K562 (cell line): Measurements from ENCODE around the gene RNF167. TPM values are rescaled to one million over a fixed set of nuclear protein-coding genes. Genes with fewer than 3 reads are reported as not detected.

Experiments
- ATAC-seq: fragments of 200-7000 bp; cut with Tn5 transposase; 3 replicates; pipeline ENCODE4 v1.9.1; 2020; ENCODE audit warnings: moderate library complexity
- BruUV-seq: library from RNA; stranded (reverse); fragments of 400-500 nt; replicated peaks from 2 replicates; lab custom pipeline; 2021; lab: Mats Ljungman, UMichigan
- CTCF ChIA-PET: fragments of 300-600 bp; formaldehyde crosslinking; extraction: SDS; loops from one replicate; lab custom pipeline; 2021; ENCODE audit warnings: low intra/inter-chr PET ratio; lab: Yijun Ruan, JAX
- POLR2A ChIA-PET: fragments of 300-600, 350-650 bp; sonication (Branson Sonifier 250); formaldehyde crosslinking; extraction: SDS; loops from one replicate; lab custom pipeline; 2021; ENCODE audit warnings: antibody characterized with exemption, inconsistent platforms; lab: Yijun Ruan, JAX
- DNase-seq, 4 experiments: peaks; one replicate each; pipeline versions ENCODE4 v3.0.0 to v3.0.0-alpha.2; 2011 to 2018; ENCODE audit warnings: low spot score in 3 of 4, mixed read lengths in 3 of 4; ENCODE audit errors: extremely low read depth in 1 of 4
- FAIRE-seq: peaks from 2 replicates; lab custom pipeline; 2011; peaks lifted over from hg19 to GRCh38; lab: Jason Lieb, UNC
- H2AFZ ChIP-seq: 2 replicates; pipeline ENCODE4 v1.6.0; 2011; ENCODE audit warnings: low read depth, low read length, control low read depth, inconsistent platforms
- H3K27ac ChIP-seq: fragments of 200-600 bp; 3 replicates; pipeline ENCODE4 v1.8.0; 2011; ENCODE audit warnings: low read depth, mild to moderate bottlenecking, control low read depth, inconsistent platforms, low read length, moderate library complexity, mixed read lengths; ENCODE audit errors: extremely low read depth
- H3K27me3 ChIP-seq, 2 experiments: fragments of 300-600 bp in 1 of 2; 2 replicates in 1 of 2; 3 replicates in 1 of 2; pipeline versions ENCODE4 v1.6.0 to v1.8.0; 2011; ENCODE audit warnings: inconsistent platforms in 2 of 2, low read length in 2 of 2, mild to moderate bottlenecking in 1 of 2, mixed read lengths in 1 of 2, moderate library complexity in 1 of 2; ENCODE audit not compliant: control insufficient read depth in 2 of 2, insufficient read depth in 2 of 2
- H3K36me3 ChIP-seq: fragments of 300-600 bp; 3 replicates; pipeline ENCODE4 v1.8.0; 2011; ENCODE audit warnings: mild to moderate bottlenecking, low read length, inconsistent platforms; ENCODE audit not compliant: control insufficient read depth, insufficient read depth
- H3K4me1 ChIP-seq, 2 experiments: fragments of 200-600 bp in 1 of 2; replicated peaks in 1 of 2; 2 replicates in 1 of 2; 3 replicates in 1 of 2; pipeline versions ENCODE4 v1.5.1 to v1.8.0; 2011; ENCODE audit warnings: inconsistent platforms in 2 of 2, low read length in 2 of 2, mild to moderate bottlenecking in 1 of 2, mixed read lengths in 1 of 2, moderate library complexity in 1 of 2; ENCODE audit not compliant: control insufficient read depth in 2 of 2, insufficient read depth in 2 of 2
- H3K4me2 ChIP-seq: 2 replicates; pipeline ENCODE4 v1.6.1; 2011; ENCODE audit warnings: low read length, control low read depth, inconsistent platforms, mixed read lengths; ENCODE audit not compliant: insufficient read depth
- H3K4me3 ChIP-seq: fragments of 200-600 bp; sonication (generic), shearing (Covaris generic); 2 replicates; pipeline ENCODE4 v1.5.1; 2016; ENCODE audit warnings: control low read depth, inconsistent platforms
- H3K79me2 ChIP-seq: fragments of 200-600 bp; 3 replicates; pipeline ENCODE4 v1.8.0; 2011; ENCODE audit warnings: low read length, inconsistent platforms; ENCODE audit not compliant: control insufficient read depth, insufficient read depth
- H3K9ac ChIP-seq, 2 experiments: 2 replicates each; pipeline versions ENCODE4 v1.6.0 to v1.6.1; 2011; ENCODE audit warnings: low read depth in 2 of 2, low read length in 2 of 2, control low read depth in 1 of 2, inconsistent platforms in 1 of 2, mild to moderate bottlenecking in 1 of 2, mixed read lengths in 1 of 2; ENCODE audit not compliant: insufficient read depth in 1 of 2
- H3K9me1 ChIP-seq: one replicate; pipeline ENCODE4 v1.6.0; 2011; ENCODE audit warnings: inconsistent platforms, mild to moderate bottlenecking, low read length, moderate library complexity; ENCODE audit not compliant: control insufficient read depth, insufficient read depth
- H3K9me3 ChIP-seq: replicated peaks from 2 replicates; pipeline ENCODE4 v1.5.1; 2011; ENCODE audit warnings: low read depth, low read length, inconsistent platforms; ENCODE audit not compliant: control insufficient read depth, insufficient read depth
- H4K20me1 ChIP-seq: replicated peaks from 2 replicates; pipeline ENCODE4 v1.6.1; 2011; ENCODE audit warnings: low read length, inconsistent platforms, mixed read lengths; ENCODE audit not compliant: control insufficient read depth, insufficient read depth
- CUX1 ChIP-seq: fragments of 200-800 bp; sonication (Bioruptor generic); IDR thresholded peaks from 2 replicates; pipeline ENCODE4 v1.6.1; 2016; ENCODE audit warnings: missing genetic modification characterization, missing compliant biosample characterization
- FOXM1 ChIP-seq, 2 experiments: fragments of 450-650 bp in 1 of 2; sonication (generic) in 1 of 2; formaldehyde crosslinking in 1 of 2; IDR thresholded peaks; 2 replicates each; pipeline versions ENCODE4 v1.6.1 to v1.9.0; 2017 to 2022; ENCODE audit warnings: low read depth in 2 of 2, mild to moderate bottlenecking in 2 of 2, missing genetic modification reagents in 1 of 2, moderate library complexity in 1 of 2
- WGBS: fragments of 100-300 bp; shearing (Covaris generic); methylation state at CpG from one replicate; pipeline ENCODE4 v1.1.6; 2016; ENCODE audit warnings: low coverage, mixed read lengths; ENCODE audit not compliant: insufficient coverage; ENCODE audit errors: missing lambda C conversion rate; 5-methylcytosine and 5-hydroxymethylcytosine counted together
- in situ Hi-C: fragments of 300-500 bp; cut with MboI; formaldehyde crosslinking; loops from 4 replicates; pipeline ENCODE4 v1.15.0; 2018; ENCODE audit warnings: inconsistent platforms, mixed read lengths
- intact Hi-C: fragments of 100-400 bp; cut with micrococcal nuclease; formaldehyde crosslinking; loops from 2 replicates; pipeline ENCODE4 v1.14.2; 2022
- polyA plus RNA-seq, 8 experiments: library from polyadenylated mRNA; depleted of rRNA in 4 of 8; stranded (reverse) in 5 of 8; unstranded in 3 of 8; fragments of >200 nt; fragmentation: Nextera tagmentation in 2 of 8; fragmentation: Illumina TruSeq in 1 of 8; extraction: Ambion mirVana in 2 of 8; extraction: Trizol in 1 of 8; gene quantifications; 2 replicates each; pipeline versions ENCODE4 v1.2.1 to v1.2.3, GENCODE V29; 2011 to 2014; ENCODE audit warnings: inconsistent platforms in 1 of 8, missing spikeins in 1 of 8
- total RNA-seq, 7 experiments: library from RNA; depleted of rRNA in 6 of 7; stranded (reverse); fragments of >200 nt in 6 of 7; fragmentation: Illumina TruSeq in 2 of 7; extraction: Trizol in 2 of 7; gene quantifications; 2 replicates each; pipeline versions ENCODE4 v1.2.1 to v1.2.3, GENCODE V29; 2011 to 2021; ENCODE audit warnings: low replicate concordance in 1 of 7

Gene RNF167
- total and polyA plus RNA-seq, 9 of the 15 experiments (the other 6 are each of a cell fraction or from before 2014, with no cell fraction given): 16.5 to 143 (median 45.5) TPM

- DNase-seq (no peak), ATAC-seq (no peak), FAIRE-seq (no peak)
- Histone ChIP-seq H3K4me3 (no peak overlapping the region), H3K9me3 (no peaks in the 10 kb centered on the region), H2AFZ (no peak overlapping the region), H3K9ac (peak overlapping the region in 1 of 2 experiments; percentile 52; a peak in 2 of 4 replicates), H3K9me1 (no peaks in the 10 kb centered on the region), H3K4me2 (no peak overlapping the region), H3K27ac (no peak overlapping the region), H3K36me3 (peaks cover 85% of the 10 kb centered on the region), H4K20me1 (no peaks in the 10 kb centered on the region), H3K79me2 (peaks cover 9% of the 10 kb centered on the region; the same call in 2 of the 3 replicates), H3K27me3 (no peaks in the 10 kb centered on the region), H3K4me1 (peaks cover 11 to 12% of the 10 kb centered on the region in 2 experiments; a peak in 4 of 5 replicates)
- no TSS peak for BruUV-seq
- 83% methylated on average over 8 of the region's 10 CpGs for WGBS
- in situ Hi-C loops: no loop called here
- intact Hi-C loops: no loop called here
- ChIA-PET CTCF (no interaction called here), POLR2A (no interaction called here)
- TF ChIP-seq CUX1 (CRISPR knock-in tag) (no peak), FOXM1 (IDR thresholded peaks at IDR 0.05; ENCODE audit: low read depth) (no peak), FOXM1 (CRISPR knock-in tag; IDR thresholded peaks at IDR 0.05; ENCODE audit: low read depth) (no peak)
Observed at GRCh38 chr17:4973256-4974114, 33.4 kb downstream of the RNF167 start.
